ENCODE data around the gene PRM2.

The PRM2 gene, protein sequence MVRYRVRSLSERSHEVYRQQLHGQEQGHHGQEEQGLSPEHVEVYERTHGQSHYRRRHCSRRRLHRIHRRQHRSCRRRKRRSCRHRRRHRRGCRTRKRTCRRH

DNA sequence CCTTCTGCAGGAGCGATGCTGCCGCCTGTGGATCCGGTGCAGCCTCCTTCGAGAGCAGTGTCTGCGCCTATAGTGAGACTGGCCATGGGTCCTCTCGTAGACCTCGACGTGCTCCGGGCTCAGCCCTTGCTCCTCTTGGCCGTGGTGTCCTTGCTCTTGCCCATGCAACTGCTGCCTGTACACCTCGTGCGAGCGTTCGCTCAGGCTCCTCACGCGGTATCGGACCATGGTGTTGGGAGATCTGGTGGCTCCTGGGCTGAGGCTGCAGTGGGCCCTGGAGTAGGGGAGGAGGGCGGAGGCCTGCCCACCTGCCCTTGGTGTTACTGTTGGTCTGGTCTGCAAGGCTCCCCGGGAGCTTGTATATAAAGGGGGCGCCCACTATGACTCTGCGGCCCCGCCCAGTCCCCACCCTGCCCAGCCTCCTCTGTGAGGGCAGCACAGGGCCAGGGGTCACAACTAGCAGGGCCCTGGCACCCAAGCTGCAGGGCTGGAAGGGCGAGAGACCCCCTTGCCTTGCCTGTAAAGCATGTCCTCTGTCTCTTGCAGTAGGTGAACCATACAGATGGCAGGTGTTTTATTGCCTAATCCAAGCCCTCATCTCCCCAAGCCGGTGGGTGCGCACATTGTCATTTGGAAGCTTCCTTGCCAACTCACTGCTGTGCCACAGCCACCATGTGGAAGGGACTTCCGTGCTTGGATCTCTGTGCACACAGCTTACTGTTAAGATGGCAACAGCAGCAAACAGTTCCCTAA, at the start of gene PRM2:
PRM2 (minus strand) TSS at position 338 of the 753 bp plus-strand sequence; CDS start at position 228, 110 bp downstream.
- no peak for DNase-seq

DNA sequence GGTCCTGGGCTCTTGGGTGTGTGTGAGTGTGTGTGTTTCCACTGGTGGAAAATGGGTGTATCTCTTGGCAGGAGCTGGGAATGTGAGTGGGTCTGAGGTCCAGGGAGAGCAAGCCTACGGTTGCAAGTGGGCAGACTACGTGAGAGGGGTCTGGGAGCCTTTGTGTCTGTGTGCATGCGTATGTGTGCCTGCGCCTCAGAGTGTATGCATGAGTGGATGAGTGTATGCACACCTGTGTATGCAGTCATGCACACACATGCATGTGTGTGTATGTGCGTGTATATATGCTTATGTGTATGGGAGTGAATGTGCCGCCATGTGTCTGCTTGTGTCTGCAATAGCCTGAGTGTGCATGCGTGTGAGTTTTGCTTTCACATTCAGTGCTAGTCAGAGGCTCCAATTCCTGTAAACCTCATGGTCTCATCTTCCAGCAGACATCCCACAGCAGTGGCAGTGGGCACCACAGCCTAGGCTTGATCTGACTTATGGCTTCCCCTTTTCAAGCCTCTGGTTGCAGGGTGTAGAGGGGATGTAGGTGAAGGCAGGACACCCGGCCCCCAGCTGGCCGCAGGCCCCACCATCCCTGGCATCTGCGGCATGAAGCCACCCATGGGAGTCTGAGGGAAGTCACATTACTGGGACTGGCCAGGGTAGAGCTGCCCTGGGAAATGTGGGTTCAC, 49.3 kb upstream of the PRM2 start:
- DNase-seq = no peak

DNA sequence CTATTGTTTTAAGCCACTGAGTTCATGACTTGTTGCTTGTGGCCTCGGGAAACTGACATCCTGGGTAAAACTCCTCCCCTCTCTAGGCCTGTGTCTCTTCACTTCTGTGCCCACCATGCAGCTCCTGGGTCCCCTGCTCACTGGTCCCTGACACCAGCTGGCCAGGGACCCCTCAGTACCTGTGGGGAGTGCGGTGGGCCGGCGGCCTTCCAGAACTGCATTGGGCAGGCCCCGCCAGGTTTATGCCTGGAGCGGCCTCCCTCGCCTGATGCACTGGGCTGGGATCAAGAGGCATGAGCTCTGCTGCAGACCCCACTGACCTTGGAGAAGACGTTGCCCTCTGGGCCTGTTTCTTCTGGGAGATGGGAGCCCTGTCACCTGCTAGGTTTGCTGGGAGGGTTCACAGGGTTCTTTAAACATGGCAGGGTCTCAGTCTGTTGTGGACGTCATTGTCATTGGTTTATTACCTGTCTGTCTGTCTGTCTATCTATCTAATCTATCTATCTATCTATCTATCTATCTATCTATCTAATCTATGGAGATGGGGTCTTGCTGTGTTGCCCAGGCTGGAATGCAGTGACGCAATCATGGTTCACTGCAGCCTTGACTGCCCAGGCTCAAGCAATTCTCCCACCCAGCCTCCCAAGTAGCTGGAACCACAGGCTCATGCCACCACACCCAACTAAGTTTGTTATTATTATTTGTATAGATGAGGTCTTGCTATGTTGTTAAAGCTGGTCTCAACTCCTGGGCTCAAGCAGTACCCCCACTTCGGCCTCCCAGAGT, 47.5 kb upstream of the PRM2 start:
- no peak for DNase-seq

GRCh38 chr16:11322823-11323222, 46.5 kb upstream of the PRM2 start:
- DNase-seq = no peak

GRCh38 chr16:11321662-11322061, 45.4 kb upstream of the PRM2 start:
- DNase-seq = no peak

DNA sequence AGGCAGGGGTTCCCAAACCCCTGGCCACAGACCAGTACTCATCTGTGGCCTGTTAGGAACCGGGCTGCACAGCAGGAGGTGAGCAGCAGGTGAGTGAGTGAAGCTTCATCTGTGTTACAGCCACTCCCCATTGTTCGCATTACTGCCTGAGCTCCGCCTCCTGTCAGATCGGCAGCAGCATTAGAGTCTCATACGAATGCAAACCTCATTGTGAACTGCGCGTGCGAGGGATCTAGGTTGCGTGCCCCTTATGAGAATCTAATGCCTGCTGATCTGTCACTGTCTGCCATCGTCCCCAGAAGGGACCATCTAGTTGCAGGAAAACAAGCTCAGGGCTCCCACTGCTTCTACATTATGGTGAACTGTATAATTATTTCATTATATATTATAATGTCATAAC, 43.9 kb upstream of the PRM2 start:
- no peak for DNase-seq

GRCh38 chr16:11319529-11320146, 43.4 kb upstream of the PRM2 start:
- DNase-seq = no peak

DNA sequence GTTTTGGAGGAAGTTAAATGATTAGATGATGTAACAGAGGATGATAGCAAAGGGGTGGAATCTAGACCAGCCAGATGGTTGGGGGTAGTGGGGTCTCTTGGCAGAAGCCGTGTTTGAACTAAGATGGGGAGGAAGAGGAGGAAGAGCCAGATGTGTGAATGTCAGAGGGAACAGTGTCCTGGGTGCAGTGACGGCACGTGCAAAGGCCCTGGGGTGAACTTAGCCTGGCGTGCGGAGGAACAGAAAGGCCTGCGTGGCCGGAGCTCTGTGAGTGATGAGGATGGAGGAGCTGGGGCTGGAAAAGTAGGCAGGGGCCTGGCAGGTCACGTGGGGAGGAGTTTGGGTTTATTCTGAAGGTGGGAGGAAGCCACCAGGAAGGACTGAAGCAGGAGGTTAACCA, 42.5 kb upstream of the PRM2 start:
- no peak for DNase-seq

DNA sequence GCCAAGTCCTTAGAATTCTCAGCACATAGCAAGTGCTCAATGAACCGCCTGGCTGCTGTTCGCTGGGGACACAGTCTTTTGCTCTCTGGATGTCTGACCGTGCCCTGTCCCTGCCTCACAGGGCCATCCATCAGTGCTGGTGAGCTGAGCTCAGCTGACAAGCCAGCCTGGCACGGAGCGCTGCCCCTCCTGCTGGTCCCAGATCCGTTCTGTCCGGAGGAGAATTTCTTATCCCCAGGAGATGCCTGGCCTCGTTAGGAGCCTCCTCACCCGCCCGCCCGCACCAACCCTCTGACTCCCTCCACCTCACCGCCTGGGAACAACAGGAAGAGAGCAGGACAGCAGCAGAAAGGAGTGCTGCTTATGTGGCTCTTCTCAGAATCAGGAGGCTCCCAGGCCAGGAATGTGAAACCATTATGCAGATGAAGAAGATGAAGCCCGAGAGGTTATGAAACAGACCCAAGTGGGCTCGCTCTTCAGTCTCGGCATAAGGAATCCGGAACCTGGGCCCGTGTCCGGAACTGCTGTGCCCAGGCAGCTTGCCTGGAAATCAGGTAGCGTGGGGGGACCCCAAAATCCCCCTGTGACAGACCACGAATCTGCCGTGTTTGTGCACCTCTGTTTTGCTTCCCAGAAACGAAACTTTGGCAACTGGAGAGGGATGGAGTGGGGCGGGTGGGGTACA, 40.2 kb upstream of the PRM2 start:
- DNase-seq = no peak

GRCh38 chr16:11315510-11315909, 39.2 kb upstream of the PRM2 start:
- DNase-seq = no peak

DNA sequence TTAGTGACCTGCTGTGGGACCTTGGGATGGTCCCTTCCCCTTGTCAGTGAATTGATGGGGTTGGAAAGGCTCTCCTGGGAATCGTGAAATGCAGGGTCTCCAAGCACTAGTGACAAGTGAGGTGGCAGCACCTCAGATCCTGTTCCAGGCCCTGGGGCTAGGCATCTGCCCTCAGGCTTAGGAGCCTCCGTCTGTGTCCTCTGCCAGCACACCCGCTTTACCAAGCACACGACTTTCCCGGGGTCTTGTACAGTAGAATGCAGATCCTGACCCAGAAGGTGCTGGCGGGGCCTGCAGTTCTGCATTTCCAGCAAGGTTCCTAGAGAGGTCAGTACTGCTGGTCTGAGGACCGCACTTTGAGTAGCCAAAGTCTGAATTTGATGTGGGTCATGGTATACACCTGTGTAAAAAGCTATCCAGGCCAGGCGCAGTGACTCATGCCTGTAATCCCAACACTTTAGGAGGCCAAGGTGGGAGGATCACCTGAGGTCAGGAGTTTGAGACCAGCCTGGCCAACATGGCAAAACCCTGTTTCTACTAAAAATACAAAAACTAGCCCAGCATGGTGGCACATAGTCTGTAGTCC, 38.1 kb upstream of the PRM2 start:
- DNase-seq = no peak

GRCh38 chr16:11313493-11314308, 37.4 kb upstream of the PRM2 start:
- DNase-seq = no peak

DNA sequence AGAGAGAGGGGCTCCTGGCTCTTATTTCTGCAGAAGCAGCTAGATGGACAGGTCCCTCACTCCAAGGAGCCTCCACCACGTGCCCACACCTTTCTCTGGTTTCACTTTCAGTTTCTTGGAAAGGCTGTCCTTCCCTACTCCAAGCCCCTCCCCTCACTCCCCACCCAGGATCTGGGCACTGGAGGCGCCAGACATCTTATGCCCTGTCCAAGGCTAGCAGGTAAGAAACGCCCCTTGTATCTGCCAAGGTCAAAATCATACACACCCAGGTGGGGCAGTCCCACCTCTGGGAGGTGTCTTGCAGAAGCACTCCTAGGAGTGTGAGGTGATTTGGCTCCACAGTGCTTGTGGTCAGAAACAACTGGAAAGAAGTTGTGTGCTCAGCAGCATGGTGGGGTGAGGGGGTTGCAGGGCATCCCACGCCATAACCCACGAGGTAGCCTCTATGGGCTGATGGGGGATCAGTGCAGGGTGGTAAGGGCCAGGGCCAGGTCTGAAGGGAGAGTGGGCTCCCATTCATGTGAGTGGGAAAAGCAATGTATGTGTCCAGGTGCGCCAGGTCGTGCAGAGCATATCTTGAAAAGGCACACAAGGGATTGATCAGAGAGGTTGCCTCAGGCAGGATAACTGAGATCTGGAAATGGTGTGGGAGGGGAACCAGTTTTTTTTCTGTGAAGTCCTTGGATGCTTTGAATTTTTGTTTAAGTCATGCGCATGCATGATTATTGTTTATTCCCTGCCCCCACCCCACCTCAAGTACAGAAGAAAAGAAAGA, 36.6 kb upstream of the PRM2 start:
- DNase-seq = no peak

- no peak for DNase-seq
Observed at GRCh38 chr16:11310997-11311561, 34.8 kb upstream of the PRM2 start.

DNA sequence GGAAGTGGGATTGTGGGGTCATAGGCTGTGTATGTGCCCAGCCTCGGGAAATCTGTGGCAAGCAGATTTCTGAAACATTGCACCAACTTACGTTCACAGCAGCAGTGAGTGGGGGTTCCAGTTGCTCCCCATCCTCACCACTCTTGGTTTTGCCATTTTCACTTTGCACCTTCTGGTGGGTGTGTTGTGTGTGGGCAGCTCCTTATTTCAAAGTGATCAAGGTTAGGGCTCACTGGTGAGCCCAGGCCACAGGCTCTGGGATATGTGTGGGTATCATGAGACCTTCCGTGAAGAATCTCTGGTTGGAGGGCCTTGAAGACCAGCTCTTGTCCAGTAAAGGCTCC, 34.3 kb upstream of the PRM2 start:
- DNase-seq = no peak

GRCh38 chr16:11309895-11310633, 33.8 kb upstream of the PRM2 start:
- no peak for DNase-seq

DNA sequence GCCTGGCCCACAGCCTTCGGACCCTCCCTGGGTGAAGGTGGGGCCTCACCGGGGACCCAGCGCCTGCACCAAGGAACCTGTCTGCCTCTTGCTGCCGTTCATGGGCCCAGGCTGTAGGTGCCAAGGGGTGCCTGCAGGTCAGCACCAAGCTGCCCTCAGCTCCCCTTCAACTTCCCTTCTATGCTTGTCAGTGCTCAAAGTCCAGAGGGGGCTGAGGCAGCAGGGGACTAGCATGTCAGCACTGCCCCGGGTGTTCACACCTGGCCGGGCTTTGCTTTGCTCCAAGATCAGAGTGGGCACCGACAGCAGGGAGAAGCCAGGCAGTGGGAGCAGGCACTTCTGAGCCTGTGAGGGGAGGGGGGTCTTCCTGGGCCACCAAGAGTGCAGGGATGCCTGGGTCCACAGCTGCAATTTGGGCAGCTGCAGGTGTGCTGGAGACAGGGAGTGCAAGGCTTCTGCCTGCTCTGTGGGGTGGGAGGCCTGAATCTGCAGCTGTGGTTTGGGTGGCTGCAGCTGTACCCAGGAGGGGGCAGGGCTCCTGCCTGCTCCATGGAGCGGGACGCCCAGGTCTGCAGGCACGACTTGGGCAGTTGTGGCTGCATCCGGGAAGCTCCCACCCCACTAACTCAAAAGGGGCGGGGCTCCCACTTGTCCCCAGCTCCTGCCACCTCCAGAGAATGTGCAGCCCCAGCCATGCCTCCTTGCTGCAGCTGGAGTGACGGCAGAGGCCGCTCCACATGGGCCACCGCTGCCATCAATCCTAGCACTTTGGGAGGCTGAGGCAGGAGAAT, 32.4 kb upstream of the PRM2 start:
- DNase-seq = no peak

Measured in T1000 (cell line).